GM19455 (cell line): ENCODE results near the gene TMEM184A.

Source experiments
- ATAC-seq: cut with Tn5 transposase; IDR thresholded peaks from one replicate; pipeline ENCODE4 v1.9.1; 2021; ENCODE audit not compliant: unreplicated experiment

Gene TMEM184A

DNA sequence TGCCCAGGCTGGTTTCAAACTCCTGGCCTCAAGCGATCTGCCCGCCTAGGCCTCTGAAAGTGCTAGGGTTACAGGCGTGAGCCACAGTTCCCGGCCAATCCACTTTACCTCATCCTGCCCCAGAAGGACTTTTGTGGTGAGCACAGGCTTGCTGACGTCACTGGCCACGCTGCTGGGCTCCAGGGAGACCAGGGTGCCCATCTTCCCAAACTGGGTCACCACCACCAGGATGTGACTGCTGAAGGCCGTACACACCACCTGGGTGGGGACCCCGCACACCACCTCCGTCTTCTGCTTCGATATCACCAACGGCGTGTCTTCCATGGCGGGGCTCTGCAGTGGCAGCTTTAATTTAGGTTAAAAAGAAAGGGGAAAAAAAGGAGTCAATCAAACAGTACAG is 13.0 kb upstream of the TMEM184A start:
- ATAC-seq: no peak

DNA sequence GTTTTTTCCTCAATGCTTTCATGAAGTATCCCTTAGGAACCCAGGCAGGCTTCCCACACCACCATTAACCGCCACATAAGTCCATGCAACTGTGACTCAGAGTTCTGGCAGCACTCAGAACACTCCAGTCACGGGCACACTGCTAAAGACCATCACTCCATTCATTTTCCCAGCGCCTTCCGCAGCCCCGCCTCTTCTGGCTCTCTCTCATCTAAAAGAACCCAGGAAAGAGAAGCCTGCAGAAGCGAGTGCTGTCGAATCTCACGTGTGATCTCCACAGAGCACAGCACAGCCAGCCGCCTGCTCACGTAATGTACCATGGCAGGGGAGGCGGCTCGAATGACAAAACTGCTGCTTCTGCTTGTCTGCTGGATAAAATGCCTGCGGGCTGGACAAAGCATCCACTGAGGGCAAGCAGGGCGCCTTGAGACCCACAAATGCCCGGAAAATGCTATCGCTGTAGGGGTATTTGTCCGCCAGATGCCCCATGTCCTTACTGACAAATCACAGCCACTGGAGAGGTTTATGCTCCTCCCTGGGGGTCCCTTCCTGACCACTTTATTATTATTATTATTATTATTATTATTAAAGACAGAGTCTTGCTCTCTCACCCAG is 12.0 kb upstream of the TMEM184A start:
- no peak for ATAC-seq

DNA sequence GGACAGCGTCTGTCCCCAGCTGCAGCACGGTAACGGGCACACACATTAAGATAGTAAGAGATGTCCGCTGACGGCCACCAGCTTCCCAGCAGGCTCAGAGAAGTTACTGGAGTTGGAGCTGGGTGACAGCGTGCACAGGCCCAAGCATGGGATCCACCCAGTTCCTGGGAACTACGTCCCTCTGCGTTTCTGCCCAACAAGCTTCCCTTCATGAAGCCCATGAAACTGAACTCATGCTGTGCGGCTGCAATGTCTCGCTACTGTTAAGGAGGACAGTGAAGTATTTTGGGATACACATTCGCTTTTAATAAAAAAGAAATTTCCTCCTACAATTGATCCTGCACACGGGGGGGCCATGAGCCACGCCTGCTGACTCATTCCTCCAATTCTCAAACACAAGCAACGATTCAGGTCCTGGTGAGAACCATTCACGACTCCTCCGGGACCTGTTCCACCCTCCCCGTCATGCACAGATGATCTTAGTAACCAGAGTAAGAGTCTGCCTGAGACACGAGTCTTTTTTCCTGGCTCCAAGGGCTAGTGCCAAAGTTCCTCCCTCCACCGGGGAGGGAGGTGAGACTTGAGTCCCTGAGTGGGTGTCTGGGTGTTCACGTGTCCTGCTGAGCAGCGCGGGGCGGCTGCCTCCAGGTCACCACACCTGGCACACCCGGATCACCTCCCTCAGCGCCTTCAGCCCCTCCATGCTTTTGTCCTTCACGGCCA is 11.2 kb upstream of the TMEM184A start:
- ATAC-seq: no peak

DNA sequence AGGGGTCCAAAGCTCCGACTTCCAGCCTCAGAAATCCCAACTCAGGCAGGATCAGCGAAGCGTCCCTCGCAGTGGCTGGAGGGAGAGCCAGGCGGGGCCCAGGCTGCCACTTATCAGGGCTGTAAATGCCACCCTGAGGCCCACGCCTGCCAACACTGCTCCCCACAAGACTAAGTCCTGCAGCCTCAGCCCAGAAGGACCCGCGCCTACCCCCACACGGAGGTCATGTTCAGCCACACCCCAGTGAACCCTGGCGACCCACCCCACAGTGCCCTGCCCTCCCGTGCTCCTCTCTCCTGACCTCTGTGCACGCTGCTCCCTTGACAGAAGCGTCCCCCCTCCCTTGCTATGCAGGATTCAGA is 10.7 kb upstream of the TMEM184A start:
- ATAC-seq: no peak

DNA sequence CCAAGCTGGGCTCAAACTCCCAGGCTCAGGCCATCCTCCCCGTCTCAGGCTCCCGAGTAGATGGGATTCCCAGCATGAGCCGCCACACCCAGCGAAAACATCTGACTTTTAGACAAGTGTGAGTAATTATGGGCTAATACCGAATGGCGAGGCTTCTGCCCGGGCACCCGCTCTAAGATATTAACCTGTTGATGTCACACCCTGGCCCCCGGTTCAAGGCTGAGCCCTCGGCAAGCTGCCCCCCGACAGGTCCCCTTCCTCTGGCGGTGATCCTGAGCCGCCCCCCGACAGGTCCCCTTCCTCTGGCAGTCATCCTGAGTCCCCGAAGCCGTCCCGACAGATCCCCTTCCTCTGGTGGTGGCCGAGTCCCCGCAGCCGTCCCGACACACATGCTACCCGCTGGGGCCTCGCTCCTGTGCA is 8.6 kb upstream of the TMEM184A start:
- no peak for ATAC-seq

DNA sequence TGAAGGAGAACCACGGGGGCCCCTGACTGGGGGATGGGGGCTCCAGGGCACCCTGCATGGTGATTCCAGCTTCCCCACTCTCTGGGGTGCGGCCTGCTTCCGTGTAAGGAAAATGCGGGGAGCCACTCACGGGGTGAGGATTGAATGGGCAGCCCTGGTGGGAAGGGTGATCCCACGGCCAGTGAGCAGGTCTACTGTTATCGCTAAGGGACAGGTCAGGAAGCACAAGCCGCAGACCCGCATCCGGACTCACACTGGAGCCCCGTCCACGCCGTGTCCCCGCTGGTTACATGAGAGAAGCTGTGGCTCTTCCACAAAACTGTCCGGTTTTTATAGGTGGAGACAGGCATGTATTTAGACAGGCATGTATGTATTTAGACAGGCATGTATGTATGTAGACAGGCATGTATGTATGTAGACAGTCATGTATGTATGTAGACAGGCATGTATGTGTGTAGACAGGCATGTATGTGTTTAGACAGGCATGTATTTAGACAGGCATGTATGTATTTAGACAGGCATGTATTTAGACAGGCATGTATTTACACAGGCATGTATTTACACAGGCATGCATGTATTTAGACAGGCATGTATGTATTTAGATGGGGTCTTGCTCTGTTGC is 8.1 kb upstream of the TMEM184A start:
- no peak for ATAC-seq

DNA sequence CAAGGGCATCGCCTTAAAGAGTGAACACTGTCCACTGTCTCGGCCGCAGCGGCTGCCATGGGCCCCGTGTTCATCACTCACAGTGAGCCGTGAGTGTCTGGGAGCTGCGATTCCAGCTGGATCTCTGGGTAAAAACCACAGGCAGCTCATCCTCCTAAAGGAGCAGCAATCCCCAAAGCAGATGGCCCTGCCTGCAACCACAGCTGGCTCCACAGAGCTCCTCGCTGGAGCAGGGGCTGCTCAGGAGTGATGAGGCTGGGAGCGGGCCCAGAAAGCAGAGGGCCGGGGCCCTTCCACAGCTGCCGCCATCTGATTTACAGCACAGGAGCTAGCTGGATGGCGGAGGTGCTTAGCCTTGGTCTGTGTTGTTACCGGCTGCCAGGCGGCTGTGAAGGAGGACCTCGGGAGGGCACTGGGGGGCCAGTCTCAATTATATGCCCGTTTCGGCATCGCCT is 6.6 kb upstream of the TMEM184A start:
- ATAC-seq: no peak

DNA sequence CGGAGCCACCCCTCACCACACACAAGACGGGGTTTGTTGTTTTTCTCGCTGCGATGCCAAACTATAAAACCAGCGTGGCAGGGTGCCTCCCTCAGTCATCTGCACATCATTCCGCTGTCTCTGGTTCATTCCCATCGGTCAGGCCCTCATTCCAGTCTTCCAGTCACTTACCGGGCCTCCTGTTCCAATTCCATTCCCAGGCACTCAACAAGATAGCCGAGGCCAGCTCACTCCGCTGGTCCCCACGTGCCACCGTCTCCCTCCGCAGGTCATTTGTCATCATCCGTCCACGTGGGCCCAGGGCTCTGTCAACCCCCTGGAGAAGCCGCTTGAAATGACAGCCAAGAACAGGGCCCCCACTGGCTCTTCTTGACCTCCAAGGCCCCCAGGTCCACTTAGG is 6.1 kb upstream of the TMEM184A start:
- ATAC-seq: no peak

DNA sequence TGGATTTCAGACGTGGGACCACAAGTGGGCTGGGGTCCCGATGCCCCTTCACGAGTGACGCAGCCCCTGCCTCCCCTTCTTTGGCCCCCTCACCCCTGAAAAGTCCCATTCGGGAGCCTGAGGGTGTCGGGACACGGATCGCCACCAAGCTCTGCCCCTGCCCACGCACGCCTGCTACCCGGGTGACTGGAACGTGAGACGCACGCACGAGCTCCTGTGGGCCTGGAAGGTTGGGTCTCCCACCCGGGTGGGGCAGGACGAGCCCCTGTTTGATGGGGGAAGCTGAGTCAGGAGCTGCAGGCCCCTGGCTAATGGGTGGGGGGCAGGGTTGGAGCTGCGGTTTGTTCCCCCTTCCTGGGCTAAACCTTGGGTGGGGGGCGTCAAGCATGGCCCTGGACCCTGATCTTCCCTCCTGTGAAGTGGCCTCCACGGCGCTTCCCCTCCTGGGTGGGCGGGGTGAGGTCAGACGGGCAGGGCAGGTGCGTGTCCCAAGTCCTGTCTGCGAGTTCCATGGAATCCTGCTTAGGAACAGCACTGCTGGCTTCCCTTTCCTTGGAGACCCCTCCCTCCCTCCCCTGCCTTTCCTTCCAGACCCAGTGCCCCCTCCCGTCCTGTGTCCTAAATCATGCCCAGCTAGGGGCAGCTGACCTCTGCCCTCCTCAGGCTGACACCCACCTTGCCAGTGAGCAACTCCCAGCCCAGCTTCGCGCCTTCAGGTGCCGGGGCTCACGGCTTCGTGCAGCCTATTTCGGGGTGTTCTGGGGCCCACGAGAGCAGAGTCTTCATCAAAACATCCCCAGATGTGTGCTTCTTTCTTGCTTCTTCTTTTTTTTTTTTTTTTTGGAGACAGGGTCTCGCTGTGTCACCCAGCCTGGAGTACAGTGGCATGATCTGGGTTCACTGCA is 5.3 kb upstream of the TMEM184A start:
- ATAC-seq: no peak

DNA sequence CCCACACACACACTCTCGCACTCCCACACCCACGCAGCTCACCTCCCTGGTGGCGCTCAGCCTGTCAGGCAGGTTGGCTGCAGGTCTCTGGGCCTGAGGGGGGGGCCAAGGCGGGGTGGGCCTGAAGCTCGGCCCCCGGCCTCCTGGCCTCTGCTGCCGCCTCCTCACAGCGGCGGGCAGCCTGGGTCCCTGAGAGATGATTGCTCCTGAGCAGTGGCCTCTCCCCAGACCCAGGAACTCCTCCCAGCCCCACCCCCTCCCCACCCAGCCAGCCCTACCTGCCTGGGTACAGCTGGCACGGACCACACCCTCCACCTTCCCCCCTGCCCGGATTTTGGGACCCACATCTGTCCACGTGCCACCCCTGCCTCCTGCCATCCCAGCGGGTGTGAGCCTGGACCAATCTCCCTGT is 4.6 kb upstream of the TMEM184A start:
- ATAC-seq: no peak

DNA sequence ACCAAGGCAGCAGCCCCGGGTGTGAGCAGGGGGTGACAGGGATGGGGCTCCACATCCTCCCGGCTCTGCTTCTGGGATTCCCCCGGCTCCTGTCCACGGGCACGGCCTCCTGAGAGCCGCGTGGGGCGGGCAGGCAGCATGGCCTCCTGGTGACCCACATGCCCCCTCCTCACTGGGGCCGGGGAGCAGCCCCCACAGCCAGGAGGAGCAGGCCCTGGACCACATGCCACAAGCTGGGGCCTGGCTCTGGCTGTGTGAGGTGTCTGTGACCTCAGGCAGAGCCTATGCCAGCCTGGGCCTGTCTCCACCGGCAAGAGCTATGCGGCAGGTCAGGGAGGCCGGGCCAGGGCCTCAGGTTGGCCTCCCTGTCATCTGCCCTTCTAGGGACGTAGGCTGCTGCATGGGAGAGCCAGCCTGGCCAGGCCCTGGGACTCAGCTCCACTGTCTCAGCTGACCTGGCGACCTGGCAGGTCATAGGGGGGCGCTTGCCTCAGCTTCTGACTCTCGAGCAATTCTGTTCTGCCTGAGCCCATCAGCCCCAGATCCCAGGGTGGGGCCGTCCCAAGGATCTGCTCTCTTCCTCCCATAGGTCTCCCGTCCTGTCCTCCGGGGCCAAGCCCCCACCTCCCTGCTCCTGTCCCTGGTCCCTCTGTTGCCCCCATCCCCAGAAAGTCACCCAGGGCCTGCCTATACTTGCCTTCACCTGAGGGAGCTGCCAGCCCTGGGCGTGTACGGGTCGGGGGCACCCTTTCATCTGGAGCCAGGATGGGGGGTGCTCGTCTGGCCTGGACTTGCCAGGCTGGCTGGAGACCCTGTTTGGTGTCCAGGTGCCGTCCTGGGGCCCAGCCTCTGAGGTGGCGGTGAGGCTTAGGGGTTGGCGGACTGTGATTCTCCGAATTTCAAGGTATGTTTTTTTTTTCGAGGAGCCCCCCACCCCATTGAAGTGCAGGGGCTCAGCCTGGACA is 3.9 kb upstream of the TMEM184A start:
- ATAC-seq: no peak

DNA sequence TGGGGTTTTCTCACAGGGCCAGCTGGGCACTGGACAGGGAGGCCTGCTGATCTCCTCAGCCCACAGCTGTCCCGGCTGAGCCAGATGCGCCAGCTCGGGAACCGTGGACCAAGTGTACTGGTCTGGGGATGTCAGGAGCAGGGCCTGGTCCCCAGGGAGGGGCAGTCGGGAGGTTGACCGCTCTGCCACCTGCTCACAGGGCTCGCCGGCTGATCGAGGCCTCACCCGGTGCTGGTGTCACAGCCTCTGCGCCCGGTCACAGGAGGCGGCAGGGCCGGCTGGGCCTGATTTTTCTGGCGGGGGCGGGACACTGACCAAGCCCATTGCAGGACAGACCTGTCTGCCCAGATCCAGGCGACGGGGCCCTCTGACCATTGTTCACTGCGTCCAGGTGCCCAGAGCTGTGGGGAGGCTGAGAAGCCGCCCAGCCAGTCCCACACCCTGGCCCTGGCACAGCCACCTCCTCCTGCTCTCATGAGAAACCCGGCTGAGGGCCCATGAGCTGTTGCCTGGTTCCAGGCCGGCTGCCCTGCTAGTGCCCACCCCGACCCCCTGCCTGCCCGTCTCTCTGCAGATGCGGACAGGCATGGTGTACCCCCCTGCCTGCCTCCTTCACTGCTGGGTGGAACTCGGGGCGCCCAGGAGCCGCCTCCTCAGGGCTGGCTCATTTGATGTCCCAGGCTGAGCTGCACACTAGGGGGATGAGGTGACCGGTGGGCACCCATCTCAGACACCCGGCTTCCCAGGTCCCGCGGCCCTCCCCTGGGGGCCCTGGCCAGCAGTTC is 3.0 kb upstream of the TMEM184A start:
- ATAC-seq: no peak

DNA sequence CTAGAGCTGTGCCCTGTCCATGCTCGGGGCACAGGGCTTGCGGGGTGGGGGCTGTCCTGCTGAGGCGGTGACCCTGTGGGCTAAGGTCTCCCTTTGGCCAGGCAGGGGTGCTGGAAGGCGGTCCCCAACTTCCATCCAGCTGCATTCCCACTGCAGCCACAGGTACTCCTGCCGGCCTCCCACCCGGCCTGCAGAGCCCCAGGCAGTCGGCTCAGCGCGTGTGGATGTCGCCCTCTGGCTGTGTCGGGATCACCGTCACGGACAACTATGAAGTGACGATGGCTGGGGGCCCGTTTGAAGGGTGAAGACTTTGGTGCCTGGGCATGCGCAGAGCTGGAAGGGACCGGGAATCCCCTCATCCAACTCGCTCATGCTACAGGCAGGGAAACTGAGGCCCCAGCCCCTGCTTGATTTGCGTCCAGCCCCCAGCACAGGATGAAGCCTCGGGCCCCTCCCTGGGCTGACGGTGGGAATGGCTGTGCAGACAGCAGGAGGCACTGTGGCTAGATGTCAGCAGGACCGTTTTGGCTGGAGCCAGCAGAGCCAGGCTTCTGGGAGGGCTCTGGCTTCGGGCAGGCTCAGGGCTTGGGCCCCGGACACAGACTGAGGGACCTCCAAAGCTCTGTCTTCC is 2.3 kb upstream of the TMEM184A start:
- ATAC-seq: no peak

DNA sequence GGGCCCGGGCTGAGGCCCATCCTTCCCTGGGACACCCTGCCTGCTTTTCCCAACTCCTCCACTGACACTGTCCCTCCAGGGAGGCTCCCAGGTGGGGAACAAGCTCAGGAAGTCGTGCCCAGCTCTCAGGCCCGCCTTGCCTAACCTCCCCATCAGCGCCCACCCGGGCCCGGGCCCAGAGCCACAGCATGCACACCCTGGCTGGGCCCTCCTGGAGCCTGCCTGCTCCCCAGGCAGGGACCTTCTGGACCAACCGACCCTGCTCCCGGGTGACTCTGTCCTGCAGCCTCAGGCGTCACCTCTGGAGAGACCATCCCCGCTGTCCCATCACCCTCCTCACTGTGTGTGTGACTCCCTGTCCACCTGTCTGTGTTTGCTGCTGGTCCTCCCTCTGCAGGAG is 1.8 kb upstream of the TMEM184A start:
- no peak for ATAC-seq

DNA sequence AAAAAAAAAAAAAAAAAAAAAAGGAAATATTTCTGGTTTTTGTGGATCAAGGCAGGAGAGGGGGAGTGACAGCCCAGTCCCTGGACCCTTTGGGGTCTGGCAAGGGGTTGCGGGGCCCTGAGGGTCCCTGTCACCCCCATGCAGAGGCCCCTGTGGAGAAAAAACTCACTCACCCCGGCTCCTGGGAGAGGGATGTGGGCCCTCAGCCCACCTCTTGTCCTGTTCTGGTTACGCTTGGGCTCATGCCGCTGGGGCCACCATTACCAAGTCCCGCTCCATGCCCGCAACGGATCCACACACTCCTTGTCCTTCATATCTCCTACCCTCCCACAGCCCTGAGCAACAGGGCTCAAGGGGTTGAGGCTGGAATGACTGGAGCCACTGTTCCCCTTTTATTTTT is 1.0 kb upstream of the TMEM184A start:
- no peak for ATAC-seq

DNA sequence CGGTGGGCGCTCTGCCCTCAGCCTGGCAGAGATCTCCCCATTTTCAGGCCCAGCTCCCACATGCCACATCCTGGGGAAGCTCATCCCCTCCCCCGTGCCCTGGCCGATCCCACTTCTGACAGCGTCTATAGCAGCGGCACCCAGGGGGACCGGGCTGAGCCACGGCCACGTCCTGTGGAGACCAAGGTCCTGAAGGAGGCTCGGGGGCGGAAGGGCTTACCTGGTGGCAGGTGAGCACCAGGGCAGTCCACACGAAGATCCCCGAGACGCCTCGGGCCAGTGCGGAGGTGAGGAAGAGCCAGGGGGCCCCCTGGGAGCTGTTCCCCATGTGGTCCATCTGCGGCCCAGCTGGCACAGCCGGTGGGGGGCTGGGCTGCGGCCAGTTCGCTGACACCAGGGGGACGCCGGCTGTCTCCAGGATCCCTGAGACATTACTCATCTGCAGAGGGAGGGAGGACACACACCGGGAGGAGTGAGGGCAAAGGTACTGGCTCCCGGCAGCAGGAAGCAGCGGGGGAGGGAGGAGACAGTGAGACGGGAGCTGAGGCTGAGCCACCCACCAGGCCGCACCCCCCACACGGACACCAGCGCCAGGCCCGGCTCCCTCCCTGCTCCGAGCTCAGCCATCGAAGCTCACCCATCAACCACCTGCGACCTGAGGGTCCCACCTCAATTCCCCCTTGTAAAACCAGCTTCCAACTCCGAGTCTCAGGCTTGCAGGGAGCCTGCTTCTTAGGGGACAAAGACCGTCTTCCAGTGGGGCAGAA is 776 bp downstream of the TMEM184A start:
- ATAC-seq: no peak

DNA sequence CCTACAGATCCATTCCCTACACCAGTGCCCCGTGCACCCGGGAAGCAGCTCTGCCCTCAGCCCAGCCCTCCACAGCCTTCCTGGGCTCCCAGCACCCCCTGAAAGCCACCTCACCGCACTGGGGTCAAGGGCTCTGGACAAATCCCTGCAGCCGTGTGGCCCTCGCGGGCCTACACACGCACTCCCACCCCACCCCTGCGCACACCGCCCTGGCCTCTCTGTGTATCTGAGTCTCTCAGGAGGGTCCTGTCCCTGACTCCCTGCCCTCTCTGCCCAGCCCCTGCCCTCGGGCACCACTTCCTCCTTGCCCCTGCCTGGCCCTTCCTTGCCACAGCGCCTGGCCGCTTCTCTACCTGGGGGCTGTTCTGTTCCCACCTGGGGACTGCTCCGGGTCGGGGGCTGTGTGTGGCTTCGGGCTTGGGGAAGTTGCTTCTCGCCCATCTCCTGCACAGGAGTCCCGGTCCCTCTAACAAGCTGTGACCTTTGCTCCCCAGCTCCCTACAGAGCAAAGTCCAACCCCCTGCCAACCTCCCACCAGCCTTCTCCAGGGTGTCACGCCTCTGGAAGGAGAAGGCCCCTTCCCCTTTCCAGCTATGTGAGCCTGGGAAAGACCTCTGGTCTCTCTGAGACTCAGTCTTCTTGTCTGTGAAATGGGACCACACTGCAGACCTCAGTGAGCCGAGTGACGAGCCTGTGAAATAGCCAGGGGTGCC is 1.5 kb downstream of the TMEM184A start:
- ATAC-seq: no peak
